Thoracic aorta (tissue), 2 donors: ENCODE data around the gene CD109. TPM values are rescaled to one million over a fixed set of nuclear protein-coding genes. Genes with fewer than 3 reads are reported as not detected.

Experiments used
- ATAC-seq: fragments of 150-250 bp; one replicate; pipeline ENCODE4 v1.8.0; 2017; ENCODE audit warnings: low read depth; ENCODE audit not compliant: insufficient number of reproducible peaks, low FRiP score
- DNase-seq: peaks from one replicate; pipeline ENCODE4 v3.0.0-alpha.2; 2020; ENCODE audit warnings: low spot score
- H3K27ac ChIP-seq, 2 donors: fragments of 200-600 bp; sonication (generic); 1 replicate in 1 of 2; 2 replicates in 1 of 2; pipeline ENCODE4 v1.5.1; 2016; ENCODE audit warnings: mild to moderate bottlenecking in 2 of 2, moderate library complexity in 2 of 2
- H3K27me3 ChIP-seq: fragments of 200-600 bp; sonication (generic); replicated peaks from 2 replicates; pipeline ENCODE4 v1.6.0; 2016; ENCODE audit warnings: mild to moderate bottlenecking; ENCODE audit not compliant: insufficient read depth
- H3K36me3 ChIP-seq: fragments of 200-600 bp; sonication (generic); one replicate; pipeline ENCODE4 v1.5.1; 2016
- H3K4me1 ChIP-seq, 2 donors: fragments of 200-600 bp; sonication (generic); 1 replicate in 1 of 2; 2 replicates in 1 of 2; pipeline versions ENCODE4 v1.5.1 to v1.6.0; 2016; ENCODE audit warnings: low read depth in 2 of 2, mild to moderate bottlenecking in 1 of 2; ENCODE audit not compliant: control insufficient read depth in 1 of 2
- H3K4me3 ChIP-seq: fragments of 200-600 bp; sonication (generic); 2 replicates; pipeline ENCODE4 v1.5.1; 2016; ENCODE audit warnings: mild to moderate bottlenecking
- H3K9me3 ChIP-seq: fragments of 200-600 bp; sonication (generic); 2 replicates; pipeline ENCODE4 v1.5.1; 2016
- CTCF ChIP-seq: fragments of 200-600 bp; sonication (generic); IDR thresholded peaks from one replicate; pipeline ENCODE4 v1.5.1; 2019; ENCODE audit warnings: antibody characterized with exemption
- total RNA-seq, 2 donors: library from RNA; depleted of rRNA; stranded (reverse); fragments of >200 nt; gene quantifications; one replicate each; pipeline versions ENCODE4 v1.1.0 to v1.2.3, GENCODE V29; 2016

The CD109 gene
- total RNA-seq, 2 donors from 2014 or later = 12.6 to 21.3 TPM

- H3K4me1 ChIP-seq = peaks cover 0 to 7% of the 10 kb centered on the region in 2 donors
- no peaks in the 10 kb centered on the region for H3K9me3 ChIP-seq
- DNase-seq (no peak), ATAC-seq (no peak)
- no peaks in the 10 kb centered on the region for H3K27me3 ChIP-seq
- H3K4me3 ChIP-seq = no peak overlapping the region
- no peaks in the 10 kb centered on the region for H3K36me3 ChIP-seq
- H3K27ac ChIP-seq = no peak overlapping the region
- TF ChIP-seq CTCF = no peak
These were observed 5.9 kb upstream of the CD109 start for GRCh38 chr6:73690056-73690455.

DNA sequence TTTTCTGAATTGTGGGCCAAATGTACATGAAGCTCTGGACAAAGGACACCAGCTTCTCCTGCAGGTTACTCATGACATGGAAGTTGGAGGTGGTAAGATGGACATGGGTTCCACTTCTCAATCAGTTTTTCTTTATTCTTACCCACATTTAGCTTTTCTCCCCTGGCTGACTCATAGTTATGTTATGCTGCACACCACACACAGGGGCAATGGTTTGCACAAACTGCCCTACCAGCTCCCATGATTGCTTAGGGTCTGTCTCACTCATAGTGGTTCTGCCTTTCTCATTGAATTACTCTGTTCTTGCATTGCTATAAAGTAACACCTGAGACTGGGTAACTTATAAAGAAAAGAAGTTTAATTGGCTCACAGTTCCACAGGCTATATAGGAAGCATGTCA, 4.5 kb upstream of the CD109 start:
- Histone ChIP-seq H3K36me3 (no peaks in the 10 kb centered on the region), H3K27me3 (no peaks in the 10 kb centered on the region), H3K4me1 (peaks cover 0 to 14% of the 10 kb centered on the region in 2 donors), H3K4me3 (no peak overlapping the region), H3K27ac (no peak overlapping the region), H3K9me3 (no peaks in the 10 kb centered on the region)
- ATAC-seq = no peak
- no peak for DNase-seq
- TF ChIP-seq CTCF = no peak

DNA sequence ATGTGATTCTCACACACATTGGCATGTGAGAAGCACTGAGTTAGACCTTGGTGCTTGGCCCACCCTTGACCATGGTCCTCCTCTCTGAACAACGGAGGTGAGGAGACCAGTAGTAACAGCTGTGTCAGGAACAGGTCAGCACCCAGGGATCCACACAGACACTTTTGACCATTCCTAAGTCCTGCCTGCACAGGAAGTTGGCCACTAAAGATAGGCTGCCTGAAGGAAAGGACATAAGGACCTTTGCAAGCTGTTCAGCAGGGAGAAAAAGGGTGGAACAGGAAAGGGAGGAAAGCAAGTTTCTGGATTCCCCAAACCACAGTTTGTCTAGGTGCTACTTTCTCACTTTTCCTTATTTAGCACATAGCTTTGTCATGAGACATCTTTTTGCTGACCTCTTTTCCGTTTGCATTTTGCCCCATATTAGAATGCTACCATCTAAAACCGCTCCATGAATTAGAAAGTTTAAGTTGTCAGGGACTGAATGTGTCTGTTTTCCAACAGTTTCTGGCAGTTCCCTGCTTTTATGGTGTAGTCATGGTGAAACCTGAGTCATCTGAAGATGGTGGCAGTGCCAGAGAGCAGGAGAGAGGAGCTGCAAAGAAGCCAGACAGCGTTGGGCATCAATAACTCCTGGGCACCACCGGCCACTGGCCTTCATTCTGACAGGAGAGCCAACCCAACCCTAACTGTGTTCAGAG, 1.1 kb upstream of the CD109 start:
- H3K36me3 ChIP-seq = no peaks in the 10 kb centered on the region
- H3K9me3 ChIP-seq = no peaks in the 10 kb centered on the region
- peak overlapping the region; percentile 67 to 71 for H3K27ac ChIP-seq
- ATAC-seq (peak; percentile 60), DNase-seq (no peak)
- TF ChIP-seq CTCF = no peak
- peak overlapping the region; percentile 72 for H3K4me3 ChIP-seq
- H3K4me1 ChIP-seq = peaks cover 0 to 29% of the 10 kb centered on the region in 2 donors
- no peaks in the 10 kb centered on the region for H3K27me3 ChIP-seq

GRCh38 chr6:73696966-73697655, 1.1 kb downstream of the CD109 start:
- DNase-seq (no peak), ATAC-seq (no peak)
- no peak for TF ChIP-seq CTCF
- peak overlapping the region; percentile 72 for H3K4me3 ChIP-seq
- H3K27ac ChIP-seq = no peak overlapping the region
- H3K9me3 ChIP-seq = no peaks in the 10 kb centered on the region
- H3K36me3 ChIP-seq = no peaks in the 10 kb centered on the region
- no peaks in the 10 kb centered on the region for H3K27me3 ChIP-seq
- peaks cover 0 to 29% of the 10 kb centered on the region in 2 donors for H3K4me1 ChIP-seq

GRCh38 chr6:73699676-73700459, 3.9 kb downstream of the CD109 start:
- Histone ChIP-seq H3K36me3 (peaks cover 4% of the 10 kb centered on the region), H3K4me3 (no peak overlapping the region), H3K27ac (no peak overlapping the region), H3K9me3 (no peaks in the 10 kb centered on the region), H3K4me1 (peaks cover 0 to 24% of the 10 kb centered on the region in 2 donors), H3K27me3 (no peaks in the 10 kb centered on the region)
- DNase-seq (no peak), ATAC-seq (no peak)
- TF ChIP-seq CTCF = no peak
